OCI-LY1 (cell line): Measurements from ENCODE around the gene TMEM119.

Source experiments
- H2AFZ ChIP-seq: fragments of 200-600 bp; sonication (generic), shearing (Covaris generic); 2 replicates; pipeline ENCODE4 v1.6.0; 2014; ENCODE audit warnings: antibody characterized with exemption, mild to moderate bottlenecking, low read length
- H3F3A ChIP-seq: fragments of 200-600 bp; sonication (generic), shearing (Covaris generic); 2 replicates; pipeline ENCODE4 v1.6.0; 2014; ENCODE audit warnings: mild to moderate bottlenecking, antibody characterized with exemption, low read length, moderate library complexity; ENCODE audit not compliant: insufficient read depth
- H3K27ac ChIP-seq: fragments of 200-600 bp; sonication (generic); 2 replicates; pipeline ENCODE4 v1.5.1; 2014; ENCODE audit warnings: low read length, mixed run types, mild to moderate bottlenecking, low read depth; ENCODE audit not compliant: poor library complexity, severe bottlenecking
- H3K27me3 ChIP-seq: fragments of 200-600 bp; sonication (generic); 2 replicates; pipeline ENCODE4 v1.6.0; 2014; ENCODE audit warnings: antibody characterized with exemption, mild to moderate bottlenecking, low read length, moderate library complexity; ENCODE audit not compliant: insufficient read depth
- H3K36me3 ChIP-seq: fragments of 200-600 bp; sonication (generic); 2 replicates; pipeline ENCODE4 v1.6.1; 2014; ENCODE audit warnings: mild to moderate bottlenecking, antibody characterized with exemption, low read length, moderate library complexity, mixed read lengths; ENCODE audit not compliant: insufficient read depth
- H3K4me1 ChIP-seq: fragments of 200-600 bp; sonication (generic); 2 replicates; pipeline ENCODE4 v1.5.1; 2014; ENCODE audit warnings: mild to moderate bottlenecking, low read length, moderate library complexity; ENCODE audit not compliant: insufficient read depth, severe bottlenecking
- H3K4me2 ChIP-seq: fragments of 200-600 bp; sonication (generic), shearing (Covaris generic); 2 replicates; pipeline ENCODE4 v1.6.1; 2014; ENCODE audit warnings: low read length
- H3K4me3 ChIP-seq: fragments of 200-600 bp; sonication (generic); 2 replicates; pipeline ENCODE4 v1.5.1; 2014; ENCODE audit warnings: low read length, low read depth, mild to moderate bottlenecking, mixed read lengths; ENCODE audit not compliant: poor library complexity, severe bottlenecking
- H3K79me2 ChIP-seq: fragments of 200-600 bp; shearing (Covaris generic); 2 replicates; pipeline ENCODE4 v1.6.1; 2016; ENCODE audit warnings: mixed run types, low read length, mixed read lengths; ENCODE audit not compliant: insufficient read depth
- H3K9ac ChIP-seq: fragments of 200-600 bp; sonication (generic), shearing (Covaris generic); 2 replicates; pipeline ENCODE4 v1.6.1; 2014; ENCODE audit warnings: mild to moderate bottlenecking, low read length, mixed read lengths
- H3K9me2 ChIP-seq: fragments of 200-600 bp; sonication (generic), shearing (Covaris generic); 2 replicates; pipeline ENCODE4 v1.6.1; 2014; ENCODE audit warnings: low read depth, mild to moderate bottlenecking, low read length, mixed read lengths
- H3K9me3 ChIP-seq: fragments of 200-600 bp; shearing (Covaris generic); 2 replicates; pipeline ENCODE4 v1.6.1; 2014; ENCODE audit warnings: low read length, mixed read lengths
- H4K20me1 ChIP-seq: fragments of 200-600 bp; sonication (generic), shearing (Covaris generic); 2 replicates; pipeline ENCODE4 v1.6.0; 2016; ENCODE audit warnings: mild to moderate bottlenecking, low read length; ENCODE audit not compliant: insufficient read depth
- EZH2 ChIP-seq: fragments of 200-600 bp; sonication (generic), shearing (Covaris generic); IDR thresholded peaks from 2 replicates; pipeline ENCODE4 v1.8.0; 2017; ENCODE audit warnings: borderline replicate concordance, mixed run types, mild to moderate bottlenecking, antibody characterized with exemption, low read length, moderate library complexity, mixed read lengths
- TF ChIP-seq, protein P1 (sequence below): fragments of 200-600 bp; sonication (generic), shearing (Covaris generic); IDR thresholded peaks from 2 replicates; pipeline ENCODE4 v1.5.1; 2017; ENCODE audit warnings: mild to moderate bottlenecking, antibody characterized with exemption, low read length, moderate library complexity, mixed read lengths

Gene TMEM119

DNA sequence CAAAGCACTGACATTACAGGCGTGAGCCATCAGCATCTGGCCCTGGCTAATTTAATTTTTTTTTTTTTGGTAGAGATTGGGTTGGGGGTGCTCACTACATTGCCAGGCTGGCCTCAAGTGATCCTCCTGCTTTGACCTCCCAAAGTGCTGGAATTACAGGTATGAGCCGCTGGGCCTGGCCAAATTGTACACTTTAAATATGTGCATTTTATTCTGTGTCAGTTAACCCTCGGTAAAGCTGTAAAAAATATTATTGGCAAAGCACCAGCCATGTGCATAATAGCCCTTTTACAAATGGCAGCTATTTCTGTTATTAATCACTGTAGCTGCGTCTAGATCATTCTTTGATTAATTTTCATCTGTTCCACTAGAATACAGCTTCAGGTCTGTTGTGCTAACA lies 12.0 kb downstream of the TMEM119 start:
- Histone ChIP-seq H3K36me3 (no peaks in the 10 kb centered on the region), H3K9me3 (no peaks in the 10 kb centered on the region), H3K27me3 (no peaks in the 10 kb centered on the region), H2AFZ (no peak overlapping the region), H3K4me3 (no peak overlapping the region), H3K4me2 (no peak overlapping the region), H3K79me2 (no peaks in the 10 kb centered on the region), H3K9me2 (no peaks in the 10 kb centered on the region), H3F3A (no peaks in the 10 kb centered on the region), H3K4me1 (no peaks in the 10 kb centered on the region), H3K9ac (no peak overlapping the region), H3K27ac (no peak overlapping the region), H4K20me1 (no peaks in the 10 kb centered on the region)
- TF ChIP-seq EZH2: no peak
- TF ChIP-seq, protein P1, sequence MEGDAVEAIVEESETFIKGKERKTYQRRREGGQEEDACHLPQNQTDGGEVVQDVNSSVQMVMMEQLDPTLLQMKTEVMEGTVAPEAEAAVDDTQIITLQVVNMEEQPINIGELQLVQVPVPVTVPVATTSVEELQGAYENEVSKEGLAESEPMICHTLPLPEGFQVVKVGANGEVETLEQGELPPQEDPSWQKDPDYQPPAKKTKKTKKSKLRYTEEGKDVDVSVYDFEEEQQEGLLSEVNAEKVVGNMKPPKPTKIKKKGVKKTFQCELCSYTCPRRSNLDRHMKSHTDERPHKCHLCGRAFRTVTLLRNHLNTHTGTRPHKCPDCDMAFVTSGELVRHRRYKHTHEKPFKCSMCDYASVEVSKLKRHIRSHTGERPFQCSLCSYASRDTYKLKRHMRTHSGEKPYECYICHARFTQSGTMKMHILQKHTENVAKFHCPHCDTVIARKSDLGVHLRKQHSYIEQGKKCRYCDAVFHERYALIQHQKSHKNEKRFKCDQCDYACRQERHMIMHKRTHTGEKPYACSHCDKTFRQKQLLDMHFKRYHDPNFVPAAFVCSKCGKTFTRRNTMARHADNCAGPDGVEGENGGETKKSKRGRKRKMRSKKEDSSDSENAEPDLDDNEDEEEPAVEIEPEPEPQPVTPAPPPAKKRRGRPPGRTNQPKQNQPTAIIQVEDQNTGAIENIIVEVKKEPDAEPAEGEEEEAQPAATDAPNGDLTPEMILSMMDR: no peak

DNA sequence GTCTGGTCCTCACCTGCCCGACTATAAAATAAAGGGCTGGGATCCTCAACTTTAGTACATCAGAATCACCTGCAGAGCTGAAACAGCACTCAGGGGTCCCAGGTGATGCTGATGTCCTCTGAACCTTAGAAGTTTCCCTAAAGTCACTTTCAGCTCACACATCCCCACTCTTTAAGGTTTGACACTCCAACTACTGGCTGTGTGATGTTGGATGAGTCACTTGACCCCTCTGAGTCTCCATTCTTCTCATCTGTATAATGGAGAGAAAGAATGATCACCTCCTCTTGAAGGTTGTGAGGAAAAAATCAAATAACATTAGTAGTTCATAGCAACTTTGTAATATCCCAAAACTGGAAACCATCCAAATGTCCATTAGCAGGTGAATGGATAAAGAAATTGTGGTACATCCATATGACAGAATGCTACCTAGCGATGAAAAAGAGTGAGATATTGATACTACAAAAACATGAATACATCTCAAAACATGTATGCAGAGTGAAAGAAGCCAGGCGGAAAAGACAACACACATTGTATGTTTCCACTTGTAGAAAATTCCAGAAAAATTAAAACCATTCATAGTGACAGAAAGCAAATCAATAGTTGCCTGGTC lies 13.3 kb downstream of the TMEM119 start:
- H2AFZ ChIP-seq: no peak overlapping the region
- no peaks in the 10 kb centered on the region for H4K20me1 ChIP-seq
- no peaks in the 10 kb centered on the region for H3K4me1 ChIP-seq
- no peak for TF ChIP-seq EZH2
- TF ChIP-seq, protein P1: no peak
- H3K9ac ChIP-seq: no peak overlapping the region
- no peaks in the 10 kb centered on the region for H3K79me2 ChIP-seq
- H3K9me3 ChIP-seq: no peaks in the 10 kb centered on the region
- H3K4me3 ChIP-seq: no peak overlapping the region
- H3K9me2 ChIP-seq: no peaks in the 10 kb centered on the region
- no peaks in the 10 kb centered on the region for H3K36me3 ChIP-seq
- no peak overlapping the region for H3K27ac ChIP-seq
- H3K4me2 ChIP-seq: no peak overlapping the region
- no peaks in the 10 kb centered on the region for H3K27me3 ChIP-seq
- H3F3A ChIP-seq: no peaks in the 10 kb centered on the region

DNA sequence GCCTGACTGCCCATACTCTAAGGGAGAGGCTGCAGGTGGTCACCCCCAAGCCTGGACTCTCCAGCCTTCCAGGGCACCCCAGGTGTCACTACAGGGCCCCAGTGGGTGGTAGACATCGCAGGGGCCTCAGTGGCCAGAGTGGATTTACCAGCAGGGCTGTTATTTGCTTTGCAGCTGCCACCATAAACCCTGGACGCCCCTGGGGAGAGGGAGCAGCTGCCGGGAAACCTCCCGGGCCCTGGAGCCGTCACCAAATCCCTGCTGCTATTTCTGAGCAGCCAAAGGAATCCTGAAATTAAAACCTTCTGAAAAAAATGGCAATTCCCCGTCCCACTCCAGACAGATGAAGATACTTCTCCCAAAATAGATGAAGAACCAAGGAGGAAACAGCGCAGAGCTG lies 13.9 kb downstream of the TMEM119 start:
- no peak overlapping the region for H3K27ac ChIP-seq
- no peaks in the 10 kb centered on the region for H3K9me3 ChIP-seq
- H4K20me1 ChIP-seq: no peaks in the 10 kb centered on the region
- H3K4me3 ChIP-seq: no peak overlapping the region
- H3K36me3 ChIP-seq: no peaks in the 10 kb centered on the region
- H3F3A ChIP-seq: no peaks in the 10 kb centered on the region
- no peaks in the 10 kb centered on the region for H3K4me1 ChIP-seq
- no peaks in the 10 kb centered on the region for H3K9me2 ChIP-seq
- TF ChIP-seq, protein P1: no peak
- no peak for TF ChIP-seq EZH2
- no peak overlapping the region for H3K9ac ChIP-seq
- no peaks in the 10 kb centered on the region for H3K27me3 ChIP-seq
- no peaks in the 10 kb centered on the region for H3K79me2 ChIP-seq
- no peak overlapping the region for H2AFZ ChIP-seq
- H3K4me2 ChIP-seq: no peak overlapping the region
